Panc1 (cell line): ENCODE data around the gene PEAR1. TPM values are rescaled to one million over a fixed set of nuclear protein-coding genes. Genes with fewer than 3 reads are reported as not detected.

Experiments
- ATAC-seq: fragments of 200-7000 bp; cut with Tn5 transposase; 2 replicates; pipeline ENCODE4 v1.9.1; 2020; ENCODE audit warnings: mild to moderate bottlenecking, moderate library complexity
- BruUV-seq: library from RNA; stranded (reverse); fragments of 400-500 nt; replicated peaks from 2 replicates; lab custom pipeline; 2021; lab: Mats Ljungman, UMichigan
- CTCF ChIA-PET: fragments of 300-600 bp; sonication (Branson Sonifier 250); formaldehyde crosslinking; loops from one replicate; lab custom pipeline; 2022; ENCODE audit warnings: antibody characterized with exemption; lab: Charles Lee
- POLR2A ChIA-PET: fragments of 300-600 bp; sonication (Branson Sonifier 250); formaldehyde crosslinking; loops from one replicate; lab custom pipeline; 2022; ENCODE audit warnings: antibody characterized with exemption; lab: Charles Lee
- DNase-seq: peaks from one replicate; pipeline ENCODE4 v3.0.0-alpha.2; 2010; ENCODE audit warnings: low read depth, low spot score
- H3K27ac ChIP-seq: 2 replicates; pipeline ENCODE4 v1.5.1; 2011; ENCODE audit warnings: mild to moderate bottlenecking, low read length, inconsistent platforms
- H3K27me3 ChIP-seq: fragments of 200-500 bp; sonication (Bioruptor generic); 2 replicates; pipeline ENCODE4 v1.6.0; 2014; ENCODE audit warnings: low read length, inconsistent platforms; ENCODE audit not compliant: control insufficient read depth, insufficient read depth
- H3K36me3 ChIP-seq: fragments of 200-500 bp; sonication (Bioruptor generic); 2 replicates; pipeline ENCODE4 v1.5.1; 2014; ENCODE audit warnings: inconsistent platforms, mild to moderate bottlenecking, low read length, moderate library complexity; ENCODE audit not compliant: control insufficient read depth, insufficient read depth
- H3K4me1 ChIP-seq: 2 replicates; pipeline ENCODE4 v1.5.1; 2011; ENCODE audit warnings: inconsistent platforms, mild to moderate bottlenecking, low read length, moderate library complexity; ENCODE audit not compliant: control insufficient read depth, insufficient read depth
- H3K4me3 ChIP-seq, 2 experiments: 2 replicates each; pipeline ENCODE4 v1.5.1; 2011 to 2012; ENCODE audit warnings: low read depth in 2 of 2, low read length in 2 of 2, mild to moderate bottlenecking in 2 of 2, inconsistent platforms in 1 of 2, moderate library complexity in 1 of 2
- H3K9me3 ChIP-seq: fragments of 200-500 bp; sonication (Bioruptor generic); 2 replicates; pipeline ENCODE4 v1.5.1; 2014; ENCODE audit warnings: low read depth, mild to moderate bottlenecking, inconsistent platforms, low read length, moderate library complexity; ENCODE audit not compliant: control insufficient read depth, insufficient read depth
- CTCF ChIP-seq: fragments of 450-650 bp; IDR thresholded peaks from 2 replicates; pipeline ENCODE4 v1.5.1; 2017; ENCODE audit warnings: mild to moderate bottlenecking
- POLR2AphosphoS5 ChIP-seq: IDR thresholded peaks from 2 replicates; pipeline ENCODE4 v1.6.1; 2012; ENCODE audit warnings: mild to moderate bottlenecking, low read depth, low read length, moderate library complexity
- REST ChIP-seq, 2 experiments: IDR thresholded peaks; 2 replicates each; pipeline ENCODE4 v1.6.1; 2011 to 2012; ENCODE audit warnings: low read depth in 2 of 2, control low read depth in 1 of 2, low read length in 1 of 2, mild to moderate bottlenecking in 1 of 2, moderate library complexity in 1 of 2; ENCODE audit not compliant: insufficient read depth in 1 of 2
- SIN3A ChIP-seq: IDR thresholded peaks from 2 replicates; pipeline ENCODE4 v1.6.1; 2012; ENCODE audit warnings: low read depth, mild to moderate bottlenecking, low read length, moderate library complexity, borderline replicate concordance; ENCODE audit not compliant: insufficient read depth
- TCF7L2 ChIP-seq: IDR thresholded peaks from 2 replicates; pipeline ENCODE4 v1.6.1; 2011; ENCODE audit warnings: mild to moderate bottlenecking, low read depth, low read length, inconsistent platforms
- in situ Hi-C: cut with HindIII; loops from 2 replicates; pipeline ENCODE4 v1.10.0; 2016; ENCODE audit warnings: low sequenced_read_pairs, low pct_unique_long_range_greater_than_20kb
- intact Hi-C: fragments of 100-400 bp; cut with micrococcal nuclease; formaldehyde crosslinking; loops from one replicate; pipeline ENCODE4 v1.10.0; 2022; ENCODE audit not compliant: unreplicated experiment
- total RNA-seq: library from RNA; stranded (reverse); gene quantifications from one replicate; pipeline ENCODE4 v1.2.1, GENCODE V29; 2021; ENCODE audit not compliant: unreplicated experiment

PEAR1 gene
- total RNA-seq, 1 experiment from 2014 or later, result 16.1 TPM

DNA sequence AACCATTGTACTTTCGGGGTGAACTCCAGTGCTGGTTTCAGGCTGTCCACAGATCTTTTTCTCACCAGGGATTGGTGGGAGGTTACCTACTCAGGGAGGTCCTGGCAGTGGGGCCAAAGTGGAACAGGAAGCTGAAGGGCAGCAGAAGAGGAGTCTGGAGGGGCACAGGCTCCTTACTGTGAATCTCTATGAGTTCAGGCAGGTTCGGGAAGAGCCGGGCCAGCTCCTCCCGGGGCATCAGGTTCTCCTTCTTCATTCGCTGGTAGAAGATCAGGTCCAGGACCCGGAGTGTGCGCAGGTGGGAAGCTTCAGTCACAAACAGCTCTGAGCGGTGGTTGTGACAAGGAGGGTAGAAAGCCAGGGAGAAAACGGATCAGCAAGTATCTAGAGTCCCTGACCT is 53.6 kb downstream of the PEAR1 start:
- H3K36me3 ChIP-seq, result peaks cover 19% of the 10 kb centered on the region
- DNase-seq (no peak), ATAC-seq (no peak)
- no TSS peak for BruUV-seq
- ChIA-PET POLR2A (no interaction called here), CTCF (interaction anchor here (0.5 kb wide), 1 partner anchor 362 kb away, joined by 3 read pairs; no protein-coding TSS in a partner anchor)
- no peaks in the 10 kb centered on the region for H3K27me3 ChIP-seq
- H3K4me1 ChIP-seq, result no peaks in the 10 kb centered on the region
- H3K9me3 ChIP-seq, result no peaks in the 10 kb centered on the region
- intact Hi-C loops, result no loop called here
- H3K27ac ChIP-seq, result no peak overlapping the region
- TF ChIP-seq SIN3A, result no peak
- TF ChIP-seq TCF7L2, result no peak
- no peak for TF ChIP-seq CTCF
- TF ChIP-seq REST (IDR thresholded peaks at IDR 0.05; ENCODE audit: insufficient read depth in 1 of 2, low read depth in 2 of 2, low read length in 1 of 2), result no peak
- no peak for TF ChIP-seq POLR2AphosphoS5
- in situ Hi-C loops, result no loop called here
- H3K4me3 ChIP-seq, result no peak overlapping the region

GRCh38 chr1:156947818-156948525 is 54.5 kb downstream of the PEAR1 start:
- no peaks in the 10 kb centered on the region for H3K9me3 ChIP-seq
- DNase-seq, result no peak
- ChIA-PET CTCF (no interaction called here), POLR2A (no interaction called here)
- no TSS peak for BruUV-seq
- ATAC-seq, result no peak
- H3K36me3 ChIP-seq, result peaks cover 20% of the 10 kb centered on the region
- intact Hi-C loops (no loop called here), in situ Hi-C loops (no loop called here)
- H3K4me1 ChIP-seq, result no peaks in the 10 kb centered on the region
- no peaks in the 10 kb centered on the region for H3K27me3 ChIP-seq
- H3K4me3 ChIP-seq, result no peak overlapping the region
- TF ChIP-seq REST (IDR thresholded peaks at IDR 0.05; ENCODE audit: insufficient read depth in 1 of 2, low read depth in 2 of 2, low read length in 1 of 2) (no peak), SIN3A (no peak), TCF7L2 (no peak), POLR2AphosphoS5 (no peak), CTCF (no peak)
- H3K27ac ChIP-seq, result no peak overlapping the region
